HEK293T (cell line): ENCODE measurements around the gene SIRPD.
"Not testable (repeated sequence)": the region's sequence is repeated elsewhere in the genome, so short reads cannot be mapped to it uniquely, and the experiment has no call there.

Experiments
- CTCF ChIA-PET: fragments of 350-600 bp; formaldehyde crosslinking; extraction: SDS; loops from one replicate; lab custom pipeline; 2021; ENCODE audit warnings: antibody characterized with exemption, inconsistent platforms; lab: Yijun Ruan, JAX
- POLR2A ChIA-PET: fragments of 350-600 bp; formaldehyde crosslinking; extraction: SDS; loops from one replicate; lab custom pipeline; 2020; ENCODE audit warnings: antibody characterized with exemption, inconsistent platforms; lab: Yijun Ruan, JAX
- DNase-seq: peaks from one replicate; pipeline ENCODE4 v3.0.0; 2012; ENCODE audit warnings: mixed read lengths; ENCODE audit errors: extremely low spot score
- ARNT ChIP-seq: fragments of 450-650 bp; IDR thresholded peaks from 2 replicates; pipeline ENCODE4 v1.6.1; 2017; ENCODE audit warnings: mild to moderate bottlenecking
- BHLHE40 ChIP-seq: fragments of 450-650 bp; IDR thresholded peaks from 2 replicates; pipeline ENCODE4 v1.6.1; 2016; ENCODE audit warnings: mild to moderate bottlenecking, moderate library complexity, borderline replicate concordance
- CTBP1 ChIP-seq: fragments of 450-650 bp; IDR thresholded peaks from 2 replicates; pipeline ENCODE4 v1.6.1; 2016; ENCODE audit warnings: borderline replicate concordance
- ELF4 ChIP-seq: fragments of 450-650 bp; IDR thresholded peaks from 2 replicates; pipeline ENCODE4 v1.6.1; 2017; ENCODE audit warnings: antibody characterized with exemption
- FOXA1 ChIP-seq: fragments of 450-650 bp; IDR thresholded peaks from 2 replicates; pipeline ENCODE4 v1.6.1; 2016; ENCODE audit warnings: mild to moderate bottlenecking
- FOXK2 ChIP-seq: fragments of 450-650 bp; IDR thresholded peaks from 2 replicates; pipeline ENCODE4 v1.6.1; 2016; ENCODE audit warnings: mild to moderate bottlenecking
- FOXM1 ChIP-seq: fragments of 450-650 bp; IDR thresholded peaks from 2 replicates; pipeline ENCODE4 v1.6.1; 2017; ENCODE audit warnings: mild to moderate bottlenecking, borderline replicate concordance
- HDGF ChIP-seq: fragments of 450-650 bp; IDR thresholded peaks from 2 replicates; pipeline ENCODE4 v1.6.1; 2017; ENCODE audit warnings: antibody characterized with exemption, borderline replicate concordance
- L3MBTL2 ChIP-seq: fragments of 450-650 bp; conservative IDR thresholded peaks from 2 replicates; pipeline ENCODE4 v1.6.1; 2016; ENCODE audit warnings: mild to moderate bottlenecking
- LEF1 ChIP-seq: fragments of 450-650 bp; IDR thresholded peaks from 2 replicates; pipeline ENCODE4 v1.6.1; 2017; ENCODE audit warnings: mild to moderate bottlenecking, borderline replicate concordance
- NFRKB ChIP-seq: fragments of 450-650 bp; IDR thresholded peaks from 2 replicates; pipeline ENCODE4 v1.6.1; 2016; ENCODE audit warnings: mild to moderate bottlenecking, moderate library complexity
- SP1 ChIP-seq: fragments of 450-650 bp; IDR thresholded peaks from 2 replicates; pipeline ENCODE4 v1.6.1; 2017
- SUZ12 ChIP-seq: fragments of 450-650 bp; IDR thresholded peaks from 2 replicates; pipeline ENCODE4 v1.6.1; 2016; ENCODE audit warnings: mild to moderate bottlenecking
- TARDBP ChIP-seq: fragments of 450-650 bp; IDR thresholded peaks from 2 replicates; pipeline ENCODE4 v1.6.1; 2016
- ZNF384 ChIP-seq: fragments of 450-650 bp; IDR thresholded peaks from 2 replicates; pipeline ENCODE4 v1.6.1; 2016
- TF ChIP-seq, protein P1 (sequence below): fragments of 450-650 bp; IDR thresholded peaks from 2 replicates; pipeline ENCODE4 v1.6.1; 2016

Gene SIRPD

GRCh38 chr20:1579488-1579887, 22.0 kb upstream of the SIRPD start:
- ChIA-PET CTCF (no interaction called here), POLR2A (no interaction called here)
- TF ChIP-seq CTBP1, result no peak
- TF ChIP-seq ARNT, result no peak
- no peak for TF ChIP-seq SUZ12
- TF ChIP-seq LEF1, result no peak
- DNase-seq, result no peak

- no peak for TF ChIP-seq CTBP1
- no peak for TF ChIP-seq L3MBTL2
- TF ChIP-seq NFRKB, result no peak
- no peak for TF ChIP-seq LEF1
- TF ChIP-seq SUZ12, result no peak
- TF ChIP-seq, protein P1, sequence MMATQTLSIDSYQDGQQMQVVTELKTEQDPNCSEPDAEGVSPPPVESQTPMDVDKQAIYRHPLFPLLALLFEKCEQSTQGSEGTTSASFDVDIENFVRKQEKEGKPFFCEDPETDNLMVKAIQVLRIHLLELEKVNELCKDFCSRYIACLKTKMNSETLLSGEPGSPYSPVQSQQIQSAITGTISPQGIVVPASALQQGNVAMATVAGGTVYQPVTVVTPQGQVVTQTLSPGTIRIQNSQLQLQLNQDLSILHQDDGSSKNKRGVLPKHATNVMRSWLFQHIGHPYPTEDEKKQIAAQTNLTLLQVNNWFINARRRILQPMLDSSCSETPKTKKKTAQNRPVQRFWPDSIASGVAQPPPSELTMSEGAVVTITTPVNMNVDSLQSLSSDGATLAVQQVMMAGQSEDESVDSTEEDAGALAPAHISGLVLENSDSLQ, result no peak
- TF ChIP-seq FOXM1, result no peak
- no peak for TF ChIP-seq ELF4
- TF ChIP-seq BHLHE40, result no peak
- TF ChIP-seq FOXA1, result no peak
- no peak for TF ChIP-seq TARDBP
- no peak for TF ChIP-seq ZNF384
- ChIA-PET POLR2A (no interaction called here), CTCF (no interaction called here)
- DNase-seq, result no peak
Measured at GRCh38 chr20:1577906-1578305, 20.4 kb upstream of the SIRPD start.

GRCh38 chr20:1577313-1577712, 19.8 kb upstream of the SIRPD start:
- DNase-seq, CTCF ChIA-PET, POLR2A ChIA-PET: not testable (repeated sequence)

DNA sequence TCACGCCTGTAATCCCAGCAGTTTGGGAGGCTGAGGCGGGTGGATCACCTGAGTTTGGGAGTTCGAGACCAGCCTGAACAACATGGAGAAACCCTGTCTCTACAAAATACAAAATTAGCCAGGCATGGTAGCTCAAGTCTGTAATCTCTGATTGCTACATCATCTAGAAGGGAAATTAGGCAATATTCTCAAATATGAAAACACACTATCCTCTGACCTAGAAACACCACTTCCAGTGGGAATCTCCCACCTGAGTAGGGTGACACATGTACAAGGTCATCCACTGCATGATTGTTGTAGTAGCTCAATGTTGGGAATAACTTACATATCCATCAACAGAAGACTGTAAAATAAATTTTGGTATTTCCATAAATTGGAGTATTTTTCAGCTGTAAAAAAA, 19.1 kb upstream of the SIRPD start:
- TF ChIP-seq HDGF (no peak), L3MBTL2 (no peak), ARNT (no peak), CTBP1 (no peak), ELF4 (no peak), FOXK2 (no peak), FOXM1 (no peak), LEF1 (no peak), NFRKB (no peak), SUZ12 (no peak), TARDBP (no peak)
- no peak for DNase-seq
- CTCF ChIA-PET, result no interaction called here
- POLR2A ChIA-PET, result no interaction called here

- DNase-seq, CTCF ChIA-PET: not testable (repeated sequence)
Measured at GRCh38 chr20:1576003-1576402, 18.5 kb upstream of the SIRPD start.

GRCh38 chr20:1571583-1571982, 14.1 kb upstream of the SIRPD start:
- POLR2A ChIA-PET, CTCF ChIA-PET, DNase-seq: not testable (repeated sequence)

More at GRCh38 chr20:1576003-1576402, 18.5 kb upstream of the SIRPD start:
- POLR2A ChIA-PET, result not testable (repeated sequence)

- DNase-seq, result no peak
Measured at GRCh38 chr20:1569415-1569881, 11.9 kb upstream of the SIRPD start.

DNA sequence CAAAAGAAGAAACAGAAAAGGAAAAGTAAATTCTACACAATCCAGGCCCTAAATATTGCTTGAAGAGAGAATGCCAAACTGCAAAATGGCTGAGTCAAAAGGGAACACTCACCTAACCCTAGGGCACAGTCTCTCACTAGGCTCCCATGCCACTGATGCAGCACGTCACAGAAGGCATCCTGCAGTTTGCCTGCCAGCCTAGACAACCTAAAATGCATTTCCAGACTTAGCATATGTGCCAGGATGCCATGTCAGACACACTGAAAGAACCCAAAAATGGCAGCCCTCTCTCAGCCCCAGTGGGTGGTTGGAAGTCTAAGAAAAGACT, 10.6 kb upstream of the SIRPD start:
- CTCF ChIA-PET, result no interaction called here
- no peak for DNase-seq
- TF ChIP-seq FOXM1, result no peak
- TF ChIP-seq, protein P1, result no peak
- TF ChIP-seq CTBP1, result no peak
- TF ChIP-seq SUZ12, result no peak
- TF ChIP-seq LEF1, result no peak
- no peak for TF ChIP-seq HDGF
- TF ChIP-seq BHLHE40, result no peak
- TF ChIP-seq ZNF384, result no peak
- TF ChIP-seq ARNT, result no peak
- TF ChIP-seq FOXK2, result no peak
- TF ChIP-seq TARDBP, result no peak
- TF ChIP-seq L3MBTL2, result no peak
- TF ChIP-seq NFRKB, result no peak
- TF ChIP-seq SP1, result no peak
- TF ChIP-seq FOXA1, result no peak
- TF ChIP-seq ELF4, result no peak
- POLR2A ChIA-PET, result no interaction called here

More at GRCh38 chr20:1569415-1569881, 11.9 kb upstream of the SIRPD start:
- ChIA-PET CTCF (no interaction called here), POLR2A (no interaction called here)
- TF ChIP-seq ELF4, result no peak
- TF ChIP-seq FOXA1, result no peak
- no peak for TF ChIP-seq LEF1
- TF ChIP-seq NFRKB, result no peak
- no peak for TF ChIP-seq L3MBTL2
- TF ChIP-seq ARNT, result no peak
- TF ChIP-seq, protein P1, result no peak
- TF ChIP-seq TARDBP, result no peak
- TF ChIP-seq ZNF384, result no peak
- no peak for TF ChIP-seq CTBP1
- no peak for TF ChIP-seq SP1
- TF ChIP-seq BHLHE40, result no peak
- TF ChIP-seq FOXK2, result no peak
- TF ChIP-seq FOXM1, result no peak
- no peak for TF ChIP-seq SUZ12
- TF ChIP-seq HDGF, result no peak
